Kidney (tissue), 14 donors: ENCODE data around the gene ZBTB42. TPM values are rescaled to one million over a fixed set of nuclear protein-coding genes. Genes with fewer than 3 reads are reported as not detected.

Source experiments
- DNase-seq, 5 donors: peaks; one replicate each; pipeline ENCODE4 v3.0.0-alpha.2; 2013 to 2020
- FAIRE-seq: peaks from 2 replicates; lab custom pipeline; 2012; peaks lifted over from hg19 to GRCh38; lab: Jason Lieb, UNC
- H3K27ac ChIP-seq, 2 donors: one replicate each; pipeline ENCODE4 v1.7.0; 2013; ENCODE audit warnings: low read depth in 2 of 2, low read length in 2 of 2, inconsistent platforms in 1 of 2
- H3K27me3 ChIP-seq: one replicate; pipeline ENCODE4 v1.7.1; 2013; ENCODE audit warnings: low read length, inconsistent platforms; ENCODE audit not compliant: control insufficient read depth, insufficient read depth
- H3K36me3 ChIP-seq, 3 donors: one replicate each; pipeline versions ENCODE4 v1.7.0 to v1.7.1; 2013; ENCODE audit warnings: low read length in 3 of 3, control low read depth in 1 of 3, inconsistent platforms in 1 of 3; ENCODE audit not compliant: insufficient read depth in 3 of 3, control insufficient read depth in 2 of 3
- H3K4me1 ChIP-seq, 3 donors: one replicate each; pipeline versions ENCODE4 v1.7.0 to v1.7.1; 2013; ENCODE audit warnings: low read length in 3 of 3, inconsistent platforms in 1 of 3, low read depth in 1 of 3; ENCODE audit not compliant: control insufficient read depth in 2 of 3, insufficient read depth in 2 of 3
- H3K4me3 ChIP-seq, 3 donors: one replicate each; pipeline versions ENCODE4 v1.7.0 to v1.8.1; 2013; ENCODE audit warnings: low read length in 3 of 3, control low read depth in 1 of 3, inconsistent platforms in 1 of 3
- H3K9ac ChIP-seq, 3 donors: one replicate each; pipeline versions ENCODE4 v1.7.0 to v1.7.1; 2013; ENCODE audit warnings: low read length in 3 of 3, control low read depth in 1 of 3, inconsistent platforms in 1 of 3
- H3K9me3 ChIP-seq, 3 donors: one replicate each; pipeline versions ENCODE4 v1.7.0 to v1.7.1; 2013; ENCODE audit warnings: low read length in 3 of 3, control low read depth in 1 of 3, inconsistent platforms in 1 of 3; ENCODE audit not compliant: control insufficient read depth in 2 of 3, insufficient read depth in 1 of 3
- intact Hi-C: fragments of 100-400 bp; cut with DNase I; formaldehyde crosslinking; loops from one replicate; pipeline ENCODE4 v1.11.1; 2022
- polyA plus RNA-seq: library from polyadenylated mRNA; stranded (reverse); fragments of 350-450 nt; fragmentation: Illumina TruSeq; extraction: RNeasy Lipid Tissue Mini Kit (QIAGEN cat#74804); gene quantifications from one replicate; pipeline ENCODE4 v1.2.3, GENCODE V29; 2014; ENCODE audit warnings: low read depth, low replicate concordance; ENCODE audit not compliant: insufficient read depth
- total RNA-seq: library from RNA; stranded (reverse); fragmentation: NEBNext Ultra II Directional; extraction: Animal tissue kit (Norgen Biotek cat#: 25700); gene quantifications from one replicate; pipeline ENCODE4 v1.2.1, GENCODE V29; 2021
- TF ChIP-seq, protein P1 (sequence below): IDR thresholded peaks from 3 replicates; pipeline ENCODE4 v1.5.1; 2012; ENCODE audit warnings: mild to moderate bottlenecking, moderate library complexity, borderline replicate concordance; ENCODE audit not compliant: insufficient read depth; ENCODE audit errors: extremely low read depth
- donor health status: control.
- donor health status: control.
- donor health status: control.
- donor health status: control.
- donor health status: control.
- donor health status: DM: yes; HTN: yes; CAD: no.
- donor health status: Normal renal cell carcinoma (clear cell type).

Gene ZBTB42
- total and polyA plus RNA-seq, 2 donors from 2014 or later, result 3.9 to 10.0 TPM

DNA sequence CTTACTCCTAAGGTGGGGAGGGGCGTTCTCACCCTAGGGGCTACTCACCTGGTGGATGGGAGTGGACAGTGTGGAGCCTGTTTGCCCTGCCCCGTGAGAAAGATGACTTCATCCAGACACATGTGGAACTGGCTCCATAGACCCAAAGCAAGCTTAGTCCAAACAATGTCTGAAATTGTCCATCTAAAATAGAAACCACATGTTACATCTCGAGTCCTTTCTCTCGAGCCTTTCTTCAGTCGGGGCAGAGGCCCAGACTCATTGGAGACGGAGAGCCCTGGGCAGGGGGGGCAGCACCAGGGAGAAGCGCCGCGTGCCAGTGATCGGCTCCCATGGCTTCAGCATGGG, 43.7 kb upstream of the ZBTB42 start:
- peak in 1 of 5 donors; percentile 62 for DNase-seq
- Histone ChIP-seq H3K9me3 (no peaks in the 10 kb centered on the region), H3K27me3 (no peaks in the 10 kb centered on the region), H3K4me3 (no peak overlapping the region), H3K4me1 (peaks cover 0 to 14% (median 10%) of the 10 kb centered on the region in 3 donors), H3K9ac (no peak overlapping the region), H3K36me3 (peaks cover 2 to 26% (median 21%) of the 10 kb centered on the region in 3 donors), H3K27ac (no peak overlapping the region)
- intact Hi-C loops, result no loop called here
- TF ChIP-seq, protein P1, sequence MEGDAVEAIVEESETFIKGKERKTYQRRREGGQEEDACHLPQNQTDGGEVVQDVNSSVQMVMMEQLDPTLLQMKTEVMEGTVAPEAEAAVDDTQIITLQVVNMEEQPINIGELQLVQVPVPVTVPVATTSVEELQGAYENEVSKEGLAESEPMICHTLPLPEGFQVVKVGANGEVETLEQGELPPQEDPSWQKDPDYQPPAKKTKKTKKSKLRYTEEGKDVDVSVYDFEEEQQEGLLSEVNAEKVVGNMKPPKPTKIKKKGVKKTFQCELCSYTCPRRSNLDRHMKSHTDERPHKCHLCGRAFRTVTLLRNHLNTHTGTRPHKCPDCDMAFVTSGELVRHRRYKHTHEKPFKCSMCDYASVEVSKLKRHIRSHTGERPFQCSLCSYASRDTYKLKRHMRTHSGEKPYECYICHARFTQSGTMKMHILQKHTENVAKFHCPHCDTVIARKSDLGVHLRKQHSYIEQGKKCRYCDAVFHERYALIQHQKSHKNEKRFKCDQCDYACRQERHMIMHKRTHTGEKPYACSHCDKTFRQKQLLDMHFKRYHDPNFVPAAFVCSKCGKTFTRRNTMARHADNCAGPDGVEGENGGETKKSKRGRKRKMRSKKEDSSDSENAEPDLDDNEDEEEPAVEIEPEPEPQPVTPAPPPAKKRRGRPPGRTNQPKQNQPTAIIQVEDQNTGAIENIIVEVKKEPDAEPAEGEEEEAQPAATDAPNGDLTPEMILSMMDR, result no peak
- no peak for FAIRE-seq

DNA sequence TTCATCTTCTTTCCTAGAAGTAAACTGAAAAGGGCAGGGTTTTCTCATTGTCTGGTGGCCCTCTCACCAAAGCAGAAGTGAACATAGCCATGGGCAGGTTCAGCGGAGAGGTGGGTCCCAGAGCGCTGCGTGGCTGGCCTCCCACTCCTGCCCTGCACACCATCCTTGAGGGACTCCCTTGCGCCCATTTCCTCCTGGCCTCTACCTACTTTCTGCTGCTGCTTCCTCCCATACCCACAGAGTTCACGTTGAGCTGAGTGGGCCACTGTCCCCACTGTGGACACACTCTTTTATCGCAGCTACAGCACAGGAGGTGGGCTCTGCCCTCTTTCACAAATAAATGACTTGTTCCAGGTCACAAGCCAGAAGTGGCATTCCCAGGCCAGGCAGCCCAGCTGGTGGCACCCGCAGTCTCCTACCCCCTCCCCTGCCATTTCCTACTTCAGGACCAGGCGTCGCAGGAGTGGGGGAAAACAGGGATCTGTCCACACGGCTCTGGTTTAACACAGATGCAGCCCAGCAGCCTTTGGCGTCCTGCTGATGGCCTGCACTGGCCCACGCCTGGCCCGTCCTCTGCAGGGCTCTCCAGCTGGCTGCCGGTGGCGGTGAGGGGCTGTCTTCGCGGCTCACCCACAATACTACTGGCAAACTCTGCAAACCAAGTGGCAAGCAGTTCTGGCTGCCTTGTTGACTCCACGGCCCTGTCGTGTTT, 43.1 kb upstream of the ZBTB42 start:
- DNase-seq (peak in 1 of 5 donors; percentile 54), FAIRE-seq (no peak)
- Histone ChIP-seq H3K9me3 (no peaks in the 10 kb centered on the region), H3K27me3 (no peaks in the 10 kb centered on the region), H3K36me3 (peaks cover 2 to 26% (median 21%) of the 10 kb centered on the region in 3 donors), H3K4me3 (no peak overlapping the region), H3K9ac (no peak overlapping the region), H3K27ac (no peak overlapping the region), H3K4me1 (peaks cover 0 to 14% (median 10%) of the 10 kb centered on the region in 3 donors)
- intact Hi-C loops, result no loop called here
- TF ChIP-seq, protein P1, result no peak

DNA sequence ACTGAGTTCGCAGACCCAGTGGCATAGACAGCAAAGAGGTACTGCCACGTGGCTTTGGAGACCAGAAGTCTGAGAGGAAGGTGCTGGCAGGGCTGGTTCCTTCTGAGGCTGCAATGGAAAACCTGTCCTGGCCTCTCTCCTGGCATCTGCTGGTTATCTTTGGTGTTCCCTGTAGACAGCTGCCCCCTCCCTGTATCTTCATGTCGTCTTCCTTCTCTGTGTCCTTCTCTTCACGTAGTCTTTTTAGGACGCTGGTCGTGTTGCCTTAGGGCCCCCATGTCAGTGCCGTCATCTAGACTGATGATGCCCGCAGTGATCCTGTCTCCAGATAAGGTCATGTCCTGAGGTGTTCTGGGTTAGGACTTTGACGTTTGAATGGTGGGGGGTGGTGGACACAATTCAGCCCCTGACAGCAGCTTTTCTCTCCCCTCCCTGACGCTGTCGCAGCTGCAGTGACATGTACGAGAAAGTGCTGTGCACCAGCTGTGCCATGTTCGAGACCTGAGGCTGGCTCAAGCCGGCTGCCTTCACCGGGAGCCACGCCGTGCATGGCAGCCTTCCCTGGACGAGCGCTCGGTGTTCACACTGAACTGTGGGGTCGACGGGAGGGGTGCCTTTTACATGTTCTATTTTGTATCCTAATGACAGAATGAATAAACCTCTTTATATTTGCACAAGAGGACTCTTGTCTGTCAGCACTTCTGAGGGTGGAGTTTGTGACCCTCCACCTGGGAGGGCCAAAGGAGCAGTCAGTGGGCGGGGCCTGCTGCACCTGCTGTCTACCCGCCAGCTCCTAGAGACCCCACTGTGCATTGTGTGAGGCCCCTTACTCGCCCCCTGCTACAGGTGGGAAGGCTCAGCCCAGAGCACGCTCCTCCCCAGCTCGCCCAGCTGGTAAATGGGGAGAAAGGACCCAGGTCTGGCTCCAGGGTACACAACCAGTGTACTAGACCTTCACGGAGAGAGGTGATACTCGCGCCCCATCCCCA, 41.6 kb upstream of the ZBTB42 start:
- Histone ChIP-seq H3K9ac (no peak overlapping the region), H3K36me3 (peaks cover 2 to 26% (median 21%) of the 10 kb centered on the region in 3 donors)
- no peak for FAIRE-seq

More for the DNA sequence above, 41.6 kb upstream of the ZBTB42 start:
- Histone ChIP-seq H3K27me3 (no peaks in the 10 kb centered on the region), H3K4me3 (no peak overlapping the region), H3K27ac (no peak overlapping the region), H3K4me1 (peaks cover 0 to 8% (median 6%) of the 10 kb centered on the region in 3 donors), H3K9me3 (no peaks in the 10 kb centered on the region)
- TF ChIP-seq, protein P1, result no peak
- DNase-seq, result peak in 1 of 5 donors; percentile 58
- intact Hi-C loops, result no loop called here
